DOHH2 (cell line): ENCODE results near the gene WBP1.

Source experiments
- EZH2phosphoT487 ChIP-seq: fragments of 200-600 bp; sonication (generic); IDR thresholded peaks from 2 replicates; pipeline ENCODE4 v1.6.1; 2017; ENCODE audit warnings: borderline replicate concordance, mild to moderate bottlenecking, antibody characterized with exemption, low read length, moderate library complexity, mixed read lengths
- TF ChIP-seq, protein P1 (sequence below): fragments of 200-600 bp; sonication (generic); IDR thresholded peaks from one replicate; pipeline ENCODE4 v1.5.1; 2014; ENCODE audit warnings: antibody characterized with exemption, mild to moderate bottlenecking, low read depth, low read length; ENCODE audit not compliant: poor library complexity, severe bottlenecking

DNA sequence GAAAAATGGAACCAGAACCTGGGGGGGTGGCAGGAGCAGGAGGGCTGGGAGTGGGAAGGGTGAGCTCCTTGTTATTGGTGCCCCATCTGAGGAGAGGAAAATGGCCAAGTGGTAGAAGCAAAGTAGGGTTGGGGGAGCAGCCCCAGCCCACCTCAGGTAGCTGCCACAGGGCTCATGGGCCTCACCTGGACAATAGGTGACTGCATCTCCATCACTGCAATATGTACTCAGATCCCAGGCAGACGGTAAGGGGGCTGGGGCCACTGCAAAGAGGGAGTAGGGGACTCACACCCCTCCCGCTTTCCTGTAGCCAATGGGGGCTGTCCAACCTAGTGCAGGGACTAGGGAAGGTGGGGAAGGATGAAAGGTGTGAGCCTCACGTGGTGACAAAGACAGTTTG, 41.0 kb upstream of the WBP1 start:
- TF ChIP-seq, protein P1, sequence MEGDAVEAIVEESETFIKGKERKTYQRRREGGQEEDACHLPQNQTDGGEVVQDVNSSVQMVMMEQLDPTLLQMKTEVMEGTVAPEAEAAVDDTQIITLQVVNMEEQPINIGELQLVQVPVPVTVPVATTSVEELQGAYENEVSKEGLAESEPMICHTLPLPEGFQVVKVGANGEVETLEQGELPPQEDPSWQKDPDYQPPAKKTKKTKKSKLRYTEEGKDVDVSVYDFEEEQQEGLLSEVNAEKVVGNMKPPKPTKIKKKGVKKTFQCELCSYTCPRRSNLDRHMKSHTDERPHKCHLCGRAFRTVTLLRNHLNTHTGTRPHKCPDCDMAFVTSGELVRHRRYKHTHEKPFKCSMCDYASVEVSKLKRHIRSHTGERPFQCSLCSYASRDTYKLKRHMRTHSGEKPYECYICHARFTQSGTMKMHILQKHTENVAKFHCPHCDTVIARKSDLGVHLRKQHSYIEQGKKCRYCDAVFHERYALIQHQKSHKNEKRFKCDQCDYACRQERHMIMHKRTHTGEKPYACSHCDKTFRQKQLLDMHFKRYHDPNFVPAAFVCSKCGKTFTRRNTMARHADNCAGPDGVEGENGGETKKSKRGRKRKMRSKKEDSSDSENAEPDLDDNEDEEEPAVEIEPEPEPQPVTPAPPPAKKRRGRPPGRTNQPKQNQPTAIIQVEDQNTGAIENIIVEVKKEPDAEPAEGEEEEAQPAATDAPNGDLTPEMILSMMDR = no peak
- no peak for TF ChIP-seq EZH2phosphoT487
